ENCODE data around the gene SALL4.

GRCh38 chr20:51745804-51746203 is 56.5 kb downstream of the SALL4 start:
- TF ChIP-seq CTCF (IDR thresholded peaks at IDR 0.05), result no peak
- no peak for TF ChIP-seq POLR2A (IDR thresholded peaks at IDR 0.05)

All from right lobe of liver (tissue), 4 donors.